Trophoblast cell (in vitro differentiated cells and primary cell): Measurements from ENCODE around the gene OR51S1.
"Not testable (repeated sequence)": the region's sequence is repeated elsewhere in the genome, so short reads cannot be mapped to it uniquely, and the experiment has no call there.

Experiments
- DNase-seq, 2 donors: peaks; one replicate each; pipeline ENCODE4 v3.0.0-alpha.2; 2016
- H2AFZ ChIP-seq: 2 replicates; pipeline ENCODE4 v1.6.1; 2013; ENCODE audit warnings: low read length, moderate library complexity, mild to moderate bottlenecking; ENCODE audit not compliant: insufficient read depth, poor library complexity
- H2AK5ac ChIP-seq: 2 replicates; pipeline ENCODE4 v1.6.1; 2013; ENCODE audit warnings: mild to moderate bottlenecking, low read length
- H2BK120ac ChIP-seq: 2 replicates; pipeline ENCODE4 v1.6.1; 2013; ENCODE audit warnings: low read length, mild to moderate bottlenecking, moderate library complexity; ENCODE audit not compliant: insufficient read depth, poor library complexity
- H2BK12ac ChIP-seq: 2 replicates; pipeline ENCODE4 v1.6.1; 2013; ENCODE audit warnings: mild to moderate bottlenecking, low read length, moderate library complexity
- H2BK5ac ChIP-seq: 2 replicates; pipeline ENCODE4 v1.6.1; 2013; ENCODE audit warnings: low read length, low read depth, moderate library complexity, mild to moderate bottlenecking; ENCODE audit not compliant: poor library complexity
- H3K14ac ChIP-seq: 2 replicates; pipeline ENCODE4 v1.6.1; 2013; ENCODE audit warnings: mild to moderate bottlenecking, low read length
- H3K18ac ChIP-seq: 2 replicates; pipeline ENCODE4 v1.6.1; 2013; ENCODE audit warnings: mild to moderate bottlenecking, low read length
- H3K23ac ChIP-seq: 2 replicates; pipeline ENCODE4 v1.6.1; 2013; ENCODE audit warnings: low read length
- H3K27ac ChIP-seq: 2 replicates; pipeline ENCODE4 v1.5.1; 2013; ENCODE audit warnings: low read depth, mild to moderate bottlenecking, inconsistent platforms, low read length, moderate library complexity
- H3K27me3 ChIP-seq: 2 replicates; pipeline ENCODE4 v1.6.1; 2013; ENCODE audit warnings: inconsistent platforms, mild to moderate bottlenecking, low read length, moderate library complexity; ENCODE audit not compliant: insufficient read depth
- H3K36me3 ChIP-seq, 2 experiments: 1 replicate in 1 of 2; 2 replicates in 1 of 2; pipeline ENCODE4 v1.6.1; 2013; ENCODE audit warnings: low read length in 2 of 2, mild to moderate bottlenecking in 2 of 2, moderate library complexity in 1 of 2; ENCODE audit not compliant: insufficient read depth in 2 of 2, control insufficient read depth in 1 of 2
- H3K4ac ChIP-seq: 2 replicates; pipeline ENCODE4 v1.6.1; 2013; ENCODE audit warnings: low read depth, mild to moderate bottlenecking, low read length, moderate library complexity
- H3K4me1 ChIP-seq, 2 experiments: 1 replicate in 1 of 2; 2 replicates in 1 of 2; pipeline ENCODE4 v1.6.1; 2013; ENCODE audit warnings: low read length in 2 of 2, mild to moderate bottlenecking in 2 of 2, moderate library complexity in 1 of 2; ENCODE audit not compliant: insufficient read depth in 2 of 2, control insufficient read depth in 1 of 2
- H3K4me2 ChIP-seq: 2 replicates; pipeline ENCODE4 v1.6.1; 2013; ENCODE audit warnings: inconsistent platforms, mild to moderate bottlenecking, low read length, moderate library complexity
- H3K4me3 ChIP-seq: 2 replicates; pipeline ENCODE4 v1.5.1; 2013; ENCODE audit warnings: mild to moderate bottlenecking, low read depth, low read length, inconsistent platforms
- H3K79me1 ChIP-seq: one replicate; pipeline ENCODE4 v1.6.1; 2013; ENCODE audit warnings: low read length
- H3K79me2 ChIP-seq: 2 replicates; pipeline ENCODE4 v1.6.1; 2013; ENCODE audit warnings: low read length, mild to moderate bottlenecking; ENCODE audit not compliant: control insufficient read depth, insufficient read depth, poor library complexity
- H3K9ac ChIP-seq: 2 replicates; pipeline ENCODE4 v1.6.1; 2013; ENCODE audit warnings: mild to moderate bottlenecking, low read length
- H3K9me3 ChIP-seq: 2 replicates; pipeline ENCODE4 v1.6.1; 2013; ENCODE audit warnings: low read depth, mild to moderate bottlenecking, control low read depth, inconsistent platforms, low read length; ENCODE audit not compliant: insufficient read depth
- H4K12ac ChIP-seq: 2 replicates; pipeline ENCODE4 v1.6.1; 2013; ENCODE audit warnings: low read depth, mild to moderate bottlenecking, low read length, moderate library complexity
- H4K8ac ChIP-seq: 2 replicates; pipeline ENCODE4 v1.6.1; 2013; ENCODE audit warnings: low read depth, mild to moderate bottlenecking, low read length, moderate library complexity
- H4K91ac ChIP-seq: one replicate; pipeline ENCODE4 v1.6.1; 2013; ENCODE audit warnings: low read depth, mild to moderate bottlenecking, low read length, moderate library complexity
- WGBS: extraction: QIAGEN DNeasy Blood & Tissue Kit; methylation state at CpG from one replicate; pipeline ENCODE4 v1.1.7; 2013; ENCODE audit warnings: missing lambda C conversion rate; ENCODE audit not compliant: insufficient read length, insufficient coverage; ENCODE audit errors: extremely low coverage; 5-methylcytosine and 5-hydroxymethylcytosine counted together

OR51S1 gene

GRCh38 chr11:4854286-4854685 is 5.3 kb upstream of the OR51S1 start:
- not testable (repeated sequence) for H2BK120ac ChIP-seq, H2AFZ ChIP-seq, H3K9me3 ChIP-seq, H3K79me1 ChIP-seq, H3K27ac ChIP-seq, H3K4me2 ChIP-seq, DNase-seq, H3K27me3 ChIP-seq, H4K12ac ChIP-seq, H3K9ac ChIP-seq, H4K91ac ChIP-seq, H2AK5ac ChIP-seq, H3K4me1 ChIP-seq, H3K14ac ChIP-seq, H4K8ac ChIP-seq, H3K23ac ChIP-seq, H3K36me3 ChIP-seq, H2BK12ac ChIP-seq, H3K4ac ChIP-seq, H3K18ac ChIP-seq, H3K79me2 ChIP-seq, H2BK5ac ChIP-seq, H3K4me3 ChIP-seq
- WGBS, result no CpG with 5 or more reads among the region's 7 CpGs

GRCh38 chr11:4851033-4851432 is 2.0 kb upstream of the OR51S1 start:
- Histone ChIP-seq H3K9ac (no peak overlapping the region), H2AFZ (peak overlapping the region; percentile 63), H3K4me2 (no peak overlapping the region), H3K4me3 (no peak overlapping the region), H4K8ac (no peak overlapping the region), H3K4ac (no peak overlapping the region), H4K91ac (no peak overlapping the region), H4K12ac (peak overlapping the region; percentile 80), H3K27me3 (no peaks in the 10 kb centered on the region), H3K79me1 (no peaks in the 10 kb centered on the region), H3K9me3 (peaks cover 3% of the 10 kb centered on the region), H3K36me3 (no peaks in the 10 kb centered on the region), H3K23ac (no peak overlapping the region), H3K18ac (no peak overlapping the region), H3K27ac (no peak overlapping the region), H3K79me2 (no peaks in the 10 kb centered on the region), H2BK120ac (no peak overlapping the region), H3K14ac (no peak overlapping the region), H2BK5ac (no peak overlapping the region), H3K4me1 (no peaks in the 10 kb centered on the region), H2AK5ac (no peak overlapping the region), H2BK12ac (no peak overlapping the region)
- no CpG with 5 or more reads among the region's 4 CpGs for WGBS
- no peak for DNase-seq

- Histone ChIP-seq H3K18ac (no peak overlapping the region), H3K4me2 (no peak overlapping the region), H2BK120ac (no peak overlapping the region), H4K91ac (no peak overlapping the region), H3K79me1 (no peaks in the 10 kb centered on the region), H3K14ac (no peak overlapping the region), H3K9ac (no peak overlapping the region), H4K12ac (no peak overlapping the region), H3K27ac (no peak overlapping the region), H3K36me3 (no peaks in the 10 kb centered on the region), H3K4ac (no peak overlapping the region), H3K79me2 (no peaks in the 10 kb centered on the region), H2BK5ac (no peak overlapping the region), H2AK5ac (no peak overlapping the region), H3K27me3 (no peaks in the 10 kb centered on the region), H2AFZ (no peak overlapping the region), H3K23ac (no peak overlapping the region), H3K4me3 (no peak overlapping the region), H3K9me3 (peaks cover 5% of the 10 kb centered on the region), H2BK12ac (no peak overlapping the region), H4K8ac (no peak overlapping the region), H3K4me1 (peaks cover 0 to 2% of the 10 kb centered on the region in 2 experiments)
- WGBS, result no CpG with 5 or more reads among the region's 2 CpGs
- no peak for DNase-seq
Observed at GRCh38 chr11:4839851-4840549, 9.0 kb downstream of the OR51S1 start.

- H3K4me1 ChIP-seq, result peaks cover 3 to 8% of the 10 kb centered on the region in 2 experiments
- H2BK12ac ChIP-seq, result no peak overlapping the region
- no peaks in the 10 kb centered on the region for H3K9me3 ChIP-seq
- no CpG with 5 or more reads among the region's 2 CpGs for WGBS
- H4K8ac ChIP-seq, result no peak overlapping the region
- H3K23ac ChIP-seq, result no peak overlapping the region
- no peak overlapping the region for H3K4me3 ChIP-seq
- H3K79me1 ChIP-seq, result no peaks in the 10 kb centered on the region
- H3K79me2 ChIP-seq, result no peaks in the 10 kb centered on the region
- H3K36me3 ChIP-seq, result no peaks in the 10 kb centered on the region
- no peak overlapping the region for H3K9ac ChIP-seq
- H2BK120ac ChIP-seq, result no peak overlapping the region
- H2AFZ ChIP-seq, result no peak overlapping the region
- no peak overlapping the region for H3K4me2 ChIP-seq
- DNase-seq, result no peak
- H2BK5ac ChIP-seq, result no peak overlapping the region
- H3K18ac ChIP-seq, result no peak overlapping the region
- H3K4ac ChIP-seq, result no peak overlapping the region
- no peak overlapping the region for H2AK5ac ChIP-seq
- H4K91ac ChIP-seq, result no peak overlapping the region
- H3K27ac ChIP-seq, result no peak overlapping the region
- no peak overlapping the region for H3K14ac ChIP-seq
- no peak overlapping the region for H4K12ac ChIP-seq
- no peaks in the 10 kb centered on the region for H3K27me3 ChIP-seq
Observed at GRCh38 chr11:4830909-4831308, 18.1 kb downstream of the OR51S1 start.
